Measurements from ENCODE around the gene FBXL20.

DNA sequence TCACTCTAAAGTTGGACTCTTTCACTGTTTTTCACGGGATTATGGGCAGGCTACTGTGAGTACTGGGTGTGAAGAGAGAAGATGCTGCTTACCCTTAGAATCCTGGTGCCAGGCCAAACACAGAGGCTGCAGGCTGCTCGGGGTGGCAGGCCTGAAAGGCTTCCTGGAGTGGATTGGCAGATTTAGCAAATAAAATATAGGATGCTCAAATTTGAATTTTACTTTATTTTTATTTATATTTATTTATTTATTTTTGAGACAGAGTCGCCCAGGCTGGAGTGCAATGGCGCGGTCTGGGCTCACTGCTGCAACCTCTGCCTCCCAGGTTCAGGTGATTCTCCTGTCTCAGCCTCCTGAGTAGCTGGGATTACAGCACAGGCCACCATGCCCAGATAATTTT lies 160.8 kb downstream of the FBXL20 start:
- no peak for TF ChIP-seq EZH2 (IDR thresholded peaks at IDR 0.05; ENCODE audit: insufficient read depth, poor library complexity, severe bottlenecking)
- no peak for TF ChIP-seq EZH2phosphoT487 (IDR thresholded peaks at IDR 0.05; ENCODE audit: insufficient read depth, low read depth)

Data from GM23248 (cell line).